HL-60 (cell line): Measurements from ENCODE around the gene NLRX1.

Experiments
- CTCF ChIP-seq: IDR thresholded peaks from one replicate; pipeline ENCODE4 v1.5.1; 2011; ENCODE audit warnings: low read length, control low read depth, inconsistent platforms; ENCODE audit not compliant: insufficient read depth
- GABPA ChIP-seq: IDR thresholded peaks from 2 replicates; pipeline ENCODE4 v1.6.1; 2012; ENCODE audit warnings: low read depth
- POLR2AphosphoS5 ChIP-seq: IDR thresholded peaks from 2 replicates; pipeline ENCODE4 v1.6.1; 2012; ENCODE audit warnings: low read depth
- SPI1 ChIP-seq: IDR thresholded peaks from 2 replicates; pipeline ENCODE4 v1.6.1; 2012; ENCODE audit warnings: low read depth, mild to moderate bottlenecking, borderline replicate concordance
- TF ChIP-seq, protein P1 (sequence below): IDR thresholded peaks from 2 replicates; pipeline ENCODE4 v1.6.1; 2012; ENCODE audit warnings: low read depth; ENCODE audit not compliant: insufficient replicate concordance

- TF ChIP-seq CTCF = no peak
- TF ChIP-seq POLR2AphosphoS5 = no peak
- TF ChIP-seq, protein P1, sequence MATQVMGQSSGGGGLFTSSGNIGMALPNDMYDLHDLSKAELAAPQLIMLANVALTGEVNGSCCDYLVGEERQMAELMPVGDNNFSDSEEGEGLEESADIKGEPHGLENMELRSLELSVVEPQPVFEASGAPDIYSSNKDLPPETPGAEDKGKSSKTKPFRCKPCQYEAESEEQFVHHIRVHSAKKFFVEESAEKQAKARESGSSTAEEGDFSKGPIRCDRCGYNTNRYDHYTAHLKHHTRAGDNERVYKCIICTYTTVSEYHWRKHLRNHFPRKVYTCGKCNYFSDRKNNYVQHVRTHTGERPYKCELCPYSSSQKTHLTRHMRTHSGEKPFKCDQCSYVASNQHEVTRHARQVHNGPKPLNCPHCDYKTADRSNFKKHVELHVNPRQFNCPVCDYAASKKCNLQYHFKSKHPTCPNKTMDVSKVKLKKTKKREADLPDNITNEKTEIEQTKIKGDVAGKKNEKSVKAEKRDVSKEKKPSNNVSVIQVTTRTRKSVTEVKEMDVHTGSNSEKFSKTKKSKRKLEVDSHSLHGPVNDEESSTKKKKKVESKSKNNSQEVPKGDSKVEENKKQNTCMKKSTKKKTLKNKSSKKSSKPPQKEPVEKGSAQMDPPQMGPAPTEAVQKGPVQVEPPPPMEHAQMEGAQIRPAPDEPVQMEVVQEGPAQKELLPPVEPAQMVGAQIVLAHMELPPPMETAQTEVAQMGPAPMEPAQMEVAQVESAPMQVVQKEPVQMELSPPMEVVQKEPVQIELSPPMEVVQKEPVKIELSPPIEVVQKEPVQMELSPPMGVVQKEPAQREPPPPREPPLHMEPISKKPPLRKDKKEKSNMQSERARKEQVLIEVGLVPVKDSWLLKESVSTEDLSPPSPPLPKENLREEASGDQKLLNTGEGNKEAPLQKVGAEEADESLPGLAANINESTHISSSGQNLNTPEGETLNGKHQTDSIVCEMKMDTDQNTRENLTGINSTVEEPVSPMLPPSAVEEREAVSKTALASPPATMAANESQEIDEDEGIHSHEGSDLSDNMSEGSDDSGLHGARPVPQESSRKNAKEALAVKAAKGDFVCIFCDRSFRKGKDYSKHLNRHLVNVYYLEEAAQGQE = no peak
- TF ChIP-seq GABPA = no peak
- no peak for TF ChIP-seq SPI1
These were observed 23.6 kb downstream of the NLRX1 start for GRCh38 chr11:119192111-119192510.
